NCI-H2196 (cell line): ENCODE data around the gene CFAP119.

ENCODE experiments used
- DNase-seq: peaks from one replicate; lab custom pipeline; 2025; ENCODE audit not compliant: unreplicated experiment; lab: John Stamatoyannopoulos, UW

CFAP119 gene

GRCh38 chr16:30741461-30741914 lies 20.4 kb downstream of the CFAP119 start:
- peak; percentile 64 for DNase-seq

- peak; percentile 94 for DNase-seq
These were observed 21.3 kb downstream of the CFAP119 start for GRCh38 chr16:30740364-30741251.

GRCh38 chr16:30738984-30739951 lies 22.6 kb downstream of the CFAP119 start:
- DNase-seq, result no peak

- DNase-seq, result no peak
These were observed 23.8 kb downstream of the CFAP119 start for GRCh38 chr16:30737794-30738648.

- no peak for DNase-seq
These were observed 24.7 kb downstream of the CFAP119 start for GRCh38 chr16:30736995-30737793.

GRCh38 chr16:30731411-30731810 lies 30.5 kb downstream of the CFAP119 start:
- no peak for DNase-seq

- no peak for DNase-seq
These were observed 32.8 kb downstream of the CFAP119 start for GRCh38 chr16:30728899-30729672.

- DNase-seq, result no peak
These were observed 33.5 kb downstream of the CFAP119 start for GRCh38 chr16:30728321-30728720.

GRCh38 chr16:30725418-30725792 lies 36.5 kb downstream of the CFAP119 start:
- no peak for DNase-seq

GRCh38 chr16:30724641-30725417 lies 37.0 kb downstream of the CFAP119 start:
- DNase-seq, result no peak

GRCh38 chr16:30723725-30724355 lies 38.0 kb downstream of the CFAP119 start:
- DNase-seq, result no peak

- no peak for DNase-seq
These were observed 38.9 kb downstream of the CFAP119 start for GRCh38 chr16:30722916-30723315.

GRCh38 chr16:30722443-30722842 lies 39.4 kb downstream of the CFAP119 start:
- DNase-seq, result no peak

GRCh38 chr16:30721606-30722005 lies 40.3 kb downstream of the CFAP119 start:
- no peak for DNase-seq

- DNase-seq, result no peak
These were observed 40.7 kb downstream of the CFAP119 start for GRCh38 chr16:30721167-30721566.

GRCh38 chr16:30720694-30721093 lies 41.2 kb downstream of the CFAP119 start:
- no peak for DNase-seq

- no peak for DNase-seq
These were observed 41.8 kb downstream of the CFAP119 start for GRCh38 chr16:30720086-30720485.
